Measurements from ENCODE around the gene AKR1C1.
"Not testable (repeated sequence)": the region's sequence is repeated elsewhere in the genome, so short reads cannot be mapped to it uniquely, and the experiment has no call there.

AKR1C1 gene

GRCh38 chr10:4947635-4948596, 15.3 kb upstream of the AKR1C1 start:
- DNase-seq: no peak

GRCh38 chr10:4951512-4952162, 11.6 kb upstream of the AKR1C1 start:
- DNase-seq: not testable (repeated sequence)

- no peak for DNase-seq
Observed at GRCh38 chr10:4953405-4953804, 9.8 kb upstream of the AKR1C1 start.

- DNase-seq: not testable (repeated sequence)
Observed at GRCh38 chr10:4956088-4956487, 7.1 kb upstream of the AKR1C1 start.

- DNase-seq: not testable (repeated sequence)
Observed at GRCh38 chr10:4956955-4957645, 6.1 kb upstream of the AKR1C1 start.

- DNase-seq: not testable (repeated sequence)
Observed at GRCh38 chr10:4961558-4961957, 1.7 kb upstream of the AKR1C1 start.

- DNase-seq: not testable (repeated sequence)
Observed at GRCh38 chr10:4962308-4962707, 907 bp upstream of the AKR1C1 start.

GRCh38 chr10:4963815-4964154, 570 bp downstream of the AKR1C1 start:
- DNase-seq: not testable (repeated sequence)

- DNase-seq: not testable (repeated sequence)
Observed at GRCh38 chr10:4965763-4966162, 2.5 kb downstream of the AKR1C1 start.

- DNase-seq: not testable (repeated sequence)
Observed at GRCh38 chr10:4967189-4967588, 4.0 kb downstream of the AKR1C1 start.

GRCh38 chr10:4969289-4969688, 6.1 kb downstream of the AKR1C1 start:
- not testable (repeated sequence) for DNase-seq

- DNase-seq: not testable (repeated sequence)
Observed at GRCh38 chr10:4970362-4970761, 7.1 kb downstream of the AKR1C1 start.

GRCh38 chr10:4972369-4973142, 9.3 kb downstream of the AKR1C1 start:
- DNase-seq: not testable (repeated sequence)

- DNase-seq: not testable (repeated sequence)
Observed at GRCh38 chr10:4973294-4973693, 10.1 kb downstream of the AKR1C1 start.

- DNase-seq: not testable (repeated sequence)
Observed at GRCh38 chr10:4974400-4974799, 11.2 kb downstream of the AKR1C1 start.

GRCh38 chr10:4977025-4977424, 13.8 kb downstream of the AKR1C1 start:
- no peak for DNase-seq

- DNase-seq: no peak
Observed at GRCh38 chr10:4978870-4979269, 15.7 kb downstream of the AKR1C1 start.

- DNase-seq: no peak
Observed at GRCh38 chr10:4980793-4981192, 17.6 kb downstream of the AKR1C1 start.

- no peak for DNase-seq
Observed at GRCh38 chr10:4981722-4982471, 18.7 kb downstream of the AKR1C1 start.

GRCh38 chr10:4982764-4983226, 19.6 kb downstream of the AKR1C1 start:
- no peak for DNase-seq

- DNase-seq: no peak
Observed at GRCh38 chr10:4983615-4984216, 20.5 kb downstream of the AKR1C1 start.

All from activated CD4-positive, alpha-beta T cell treated with anti-CD3 and anti-CD28 coated beads, Interleukin-2, amount 50 U/mL, for 48 hours (primary cell).